Colonic mucosa (tissue), 4 donors: ENCODE results near the gene C1orf167. TPM values are rescaled to one million over a fixed set of nuclear protein-coding genes. Genes with fewer than 3 reads are reported as not detected.

Experiments
- DNase-seq: peaks from one replicate; pipeline ENCODE4 v3.0.0-alpha.2; 2020
- H3K27ac ChIP-seq: fragments of 200-600 bp; one replicate; pipeline ENCODE4 v1.8.0; 2021
- H3K27me3 ChIP-seq: fragments of 200-600 bp; one replicate; pipeline ENCODE4 v1.8.0; 2021
- H3K36me3 ChIP-seq: fragments of 200-600 bp; one replicate; pipeline ENCODE4 v1.8.0; 2021
- H3K4me1 ChIP-seq: fragments of 200-600 bp; one replicate; pipeline ENCODE4 v1.8.0; 2021; ENCODE audit warnings: mild to moderate bottlenecking
- H3K4me3 ChIP-seq: fragments of 200-600 bp; one replicate; pipeline ENCODE4 v1.8.0; 2021
- H3K9ac ChIP-seq, 2 donors: one replicate each; pipeline ENCODE4 v1.7.0; 2013; ENCODE audit warnings: control low read depth in 2 of 2, low read depth in 2 of 2, low read length in 2 of 2
- H3K9me3 ChIP-seq: fragments of 200-600 bp; one replicate; pipeline ENCODE4 v1.8.0; 2021
- intact Hi-C: fragments of 100-400 bp; cut with DNase I; formaldehyde crosslinking; loops from one replicate; pipeline ENCODE4 v1.14.1; 2022
- total RNA-seq, 2 donors: library from RNA; stranded (reverse); fragmentation: NEBNext Ultra II Directional in 1 of 2; extraction: Animal tissue kit (Norgen Biotek cat#: 25700) in 1 of 2; gene quantifications; one replicate each; pipeline ENCODE4 v1.2.1, GENCODE V29; 2021
- TF ChIP-seq, protein P1 (sequence below): fragments of 200-600 bp; IDR thresholded peaks from one replicate; pipeline ENCODE4 v1.8.0; 2022; ENCODE audit warnings: antibody characterized with exemption, mild to moderate bottlenecking
- donor health status: healthy.
- donor health status: DM: no; HTN: no; CAD: no.
- donor health status: DM: no; HTN: no; CAD: no.

C1orf167 gene, protein sequence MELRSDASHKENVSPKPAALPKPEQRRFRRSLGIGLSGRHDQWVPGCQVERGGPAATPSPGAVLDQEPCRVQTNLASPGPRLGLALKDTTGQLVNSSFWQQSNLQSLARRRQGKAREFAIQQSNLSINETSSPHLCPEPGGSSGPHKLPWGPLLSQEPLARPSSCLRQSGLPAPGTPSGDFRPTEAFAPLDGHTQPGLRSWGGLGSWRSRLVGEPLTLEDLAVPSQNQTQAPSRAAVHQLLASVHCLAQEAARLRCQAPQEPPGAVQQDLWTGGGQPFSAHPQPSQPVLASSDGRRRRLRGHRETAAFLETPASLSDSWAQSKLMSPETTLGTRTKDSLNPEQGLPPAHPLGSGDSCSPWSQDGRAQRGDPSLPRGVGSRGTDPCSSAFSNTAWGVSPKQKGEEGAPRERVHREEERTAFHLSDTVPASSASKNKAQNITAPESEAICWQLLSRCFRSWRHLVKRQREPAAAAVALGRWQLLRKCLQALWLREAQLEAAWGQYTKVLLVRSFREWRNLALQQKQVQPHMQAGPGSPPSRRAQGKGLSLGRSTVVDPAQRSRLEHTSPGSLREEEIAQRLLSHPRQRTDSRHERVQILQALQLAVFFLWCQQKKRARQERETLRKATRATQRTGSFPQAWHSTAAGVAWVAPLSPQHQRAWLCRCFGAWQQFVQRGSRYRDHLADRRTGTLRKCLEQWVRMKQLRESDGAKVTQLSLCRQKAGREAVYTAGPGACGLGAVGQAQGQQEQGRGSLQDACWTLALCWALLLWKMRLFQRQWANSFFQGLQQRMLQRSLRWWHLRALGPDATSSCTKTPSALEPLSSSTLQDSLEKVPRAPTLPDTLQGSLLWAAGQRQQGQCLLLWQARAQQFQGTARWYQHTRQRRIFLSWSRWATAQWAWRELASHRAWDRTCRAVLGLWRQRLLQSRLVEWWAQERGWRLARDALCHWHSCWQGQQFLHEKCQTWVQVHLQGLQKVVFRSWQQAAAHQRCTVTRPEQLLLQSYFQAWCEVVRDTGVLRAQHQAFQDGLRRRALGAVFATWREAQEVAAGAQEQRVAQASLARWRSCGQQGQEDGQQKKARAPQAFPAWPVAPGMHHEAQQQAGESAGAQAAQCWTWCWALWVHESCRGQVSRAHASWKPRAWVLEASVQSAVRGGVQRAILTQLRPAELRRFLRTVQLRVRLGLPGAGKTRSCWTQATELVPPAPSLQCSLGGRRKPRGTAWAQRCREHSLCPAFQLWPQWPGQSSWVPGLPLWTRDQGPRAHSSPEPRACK (N-terminal part only)
- not detected for total RNA-seq

DNA sequence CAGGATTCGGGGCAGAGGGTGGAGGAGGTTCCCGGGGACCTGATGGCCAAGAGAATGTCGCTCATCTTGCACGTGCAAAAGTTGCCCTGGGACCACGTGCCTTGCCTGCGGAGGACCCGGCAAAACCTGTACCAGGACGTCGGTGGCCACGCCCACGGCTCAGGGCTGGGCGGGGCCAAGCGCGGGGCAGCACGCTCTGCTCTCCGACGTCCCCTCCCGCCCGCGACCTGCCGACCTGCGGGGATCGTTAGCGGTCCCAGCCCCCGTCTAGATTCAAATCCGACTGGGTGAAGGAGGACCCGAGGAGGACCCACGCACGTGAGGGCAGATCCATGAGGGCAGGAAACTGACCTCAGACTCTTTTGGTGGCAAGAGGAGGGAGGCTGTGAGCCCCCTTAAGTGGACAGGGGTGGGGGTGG lies at the start of gene C1orf167:
Gene C1orf167 (plus strand): TSS at position 206 of the 419 bp plus-strand sequence. CDS start 2,208 bp downstream, outside the sequence.
- intact Hi-C loops = no loop called here
- Histone ChIP-seq H3K9ac (no peak within 1 kb of the TSS), H3K4me1 (no peaks in the 10 kb centered on the region), H3K27ac (no peak within 1 kb of the TSS), H3K36me3 (no peaks in the 10 kb centered on the region), H3K9me3 (no peaks in the 10 kb centered on the region), H3K27me3 (no peaks in the 10 kb centered on the region), H3K4me3 (no peak within 1 kb of the TSS)
- no peak for DNase-seq
- TF ChIP-seq, protein P1, sequence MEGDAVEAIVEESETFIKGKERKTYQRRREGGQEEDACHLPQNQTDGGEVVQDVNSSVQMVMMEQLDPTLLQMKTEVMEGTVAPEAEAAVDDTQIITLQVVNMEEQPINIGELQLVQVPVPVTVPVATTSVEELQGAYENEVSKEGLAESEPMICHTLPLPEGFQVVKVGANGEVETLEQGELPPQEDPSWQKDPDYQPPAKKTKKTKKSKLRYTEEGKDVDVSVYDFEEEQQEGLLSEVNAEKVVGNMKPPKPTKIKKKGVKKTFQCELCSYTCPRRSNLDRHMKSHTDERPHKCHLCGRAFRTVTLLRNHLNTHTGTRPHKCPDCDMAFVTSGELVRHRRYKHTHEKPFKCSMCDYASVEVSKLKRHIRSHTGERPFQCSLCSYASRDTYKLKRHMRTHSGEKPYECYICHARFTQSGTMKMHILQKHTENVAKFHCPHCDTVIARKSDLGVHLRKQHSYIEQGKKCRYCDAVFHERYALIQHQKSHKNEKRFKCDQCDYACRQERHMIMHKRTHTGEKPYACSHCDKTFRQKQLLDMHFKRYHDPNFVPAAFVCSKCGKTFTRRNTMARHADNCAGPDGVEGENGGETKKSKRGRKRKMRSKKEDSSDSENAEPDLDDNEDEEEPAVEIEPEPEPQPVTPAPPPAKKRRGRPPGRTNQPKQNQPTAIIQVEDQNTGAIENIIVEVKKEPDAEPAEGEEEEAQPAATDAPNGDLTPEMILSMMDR = no peak

DNA sequence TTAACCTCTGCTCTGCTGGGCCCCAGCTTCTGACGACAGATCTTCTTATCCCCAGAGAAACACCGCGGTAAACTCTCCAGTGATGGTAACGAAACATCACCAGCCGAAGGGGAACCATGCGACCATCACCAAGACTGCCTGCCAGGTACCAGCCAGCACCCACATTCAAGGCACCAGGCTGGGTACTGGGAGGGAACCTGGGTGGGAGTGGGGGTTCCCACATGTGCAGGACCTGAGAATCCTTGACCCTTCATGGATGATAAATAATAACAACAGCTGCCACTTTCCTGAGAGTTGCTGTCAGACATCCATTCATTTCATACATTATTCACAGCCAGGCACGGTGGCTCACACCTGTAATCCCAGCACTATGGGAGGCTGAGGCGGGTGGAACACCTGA lies 49.7 kb upstream of the C1orf167 start:
- Histone ChIP-seq H3K27ac (no peak overlapping the region), H3K36me3 (no peaks in the 10 kb centered on the region), H3K4me3 (no peak overlapping the region), H3K9ac (no peak overlapping the region), H3K9me3 (no peaks in the 10 kb centered on the region), H3K4me1 (no peaks in the 10 kb centered on the region), H3K27me3 (no peaks in the 10 kb centered on the region)
- DNase-seq = no peak
- intact Hi-C loops = no loop called here
- TF ChIP-seq, protein P1 = no peak

GRCh38 chr1:11713095-11713494 lies 48.9 kb upstream of the C1orf167 start:
- H3K9me3 ChIP-seq = no peaks in the 10 kb centered on the region
- DNase-seq = no peak
- no peak overlapping the region for H3K9ac ChIP-seq
- no peaks in the 10 kb centered on the region for H3K27me3 ChIP-seq
- no peak overlapping the region for H3K27ac ChIP-seq
- TF ChIP-seq, protein P1 = no peak
- H3K36me3 ChIP-seq = no peaks in the 10 kb centered on the region
- intact Hi-C loops = no loop called here
- H3K4me1 ChIP-seq = no peaks in the 10 kb centered on the region
- no peak overlapping the region for H3K4me3 ChIP-seq

GRCh38 chr1:11714831-11715575 lies 47.0 kb upstream of the C1orf167 start:
- no peaks in the 10 kb centered on the region for H3K36me3 ChIP-seq
- no peaks in the 10 kb centered on the region for H3K4me1 ChIP-seq
- DNase-seq = no peak
- no peak overlapping the region for H3K4me3 ChIP-seq
- H3K27me3 ChIP-seq = no peaks in the 10 kb centered on the region
- intact Hi-C loops = no loop called here
- TF ChIP-seq, protein P1 = no peak
- H3K27ac ChIP-seq = no peak overlapping the region
- H3K9me3 ChIP-seq = no peaks in the 10 kb centered on the region
- H3K9ac ChIP-seq = no peak overlapping the region
